DND-41 (cell line): Measurements from ENCODE around the gene GPR107.

ENCODE experiments used
- ATAC-seq: fragments of 200-7000 bp; cut with Tn5 transposase; 3 replicates; pipeline ENCODE4 v1.9.1; 2021; ENCODE audit warnings: low read depth; ENCODE audit not compliant: insufficient read depth
- DNase-seq: peaks from one replicate; pipeline ENCODE4 v3.0.0-alpha.2; 2020
- H2AFZ ChIP-seq: 2 replicates; pipeline ENCODE4 v1.6.0; 2012; ENCODE audit warnings: low read depth, low read length
- H3K27ac ChIP-seq: 2 replicates; pipeline ENCODE4 v1.5.1; 2012; ENCODE audit warnings: low read length, inconsistent platforms
- H3K27me3 ChIP-seq: fragments of 200-600 bp; sonication (generic); 2 replicates; pipeline ENCODE4 v1.6.0; 2012; ENCODE audit warnings: low read length, mild to moderate bottlenecking, inconsistent platforms; ENCODE audit not compliant: insufficient read depth, poor library complexity
- H3K36me3 ChIP-seq: 2 replicates; pipeline ENCODE4 v1.5.1; 2012; ENCODE audit warnings: low read length, inconsistent platforms; ENCODE audit not compliant: insufficient read depth
- H3K4me1 ChIP-seq: 2 replicates; pipeline ENCODE4 v1.5.1; 2012; ENCODE audit warnings: mild to moderate bottlenecking, low read length; ENCODE audit not compliant: insufficient read depth
- H3K4me2 ChIP-seq: 2 replicates; pipeline ENCODE4 v1.6.0; 2012; ENCODE audit warnings: mild to moderate bottlenecking, moderate library complexity, low read length, inconsistent platforms; ENCODE audit not compliant: insufficient read depth
- H3K4me3 ChIP-seq, 2 experiments: fragments of 200-600 bp in 1 of 2; shearing (Covaris generic) in 1 of 2; 2 replicates each; pipeline ENCODE4 v1.5.1; 2012 to 2016; ENCODE audit warnings: inconsistent platforms in 2 of 2, low read length in 2 of 2, mild to moderate bottlenecking in 2 of 2, low read depth in 1 of 2, moderate library complexity in 1 of 2
- H3K79me2 ChIP-seq: 2 replicates; pipeline ENCODE4 v1.6.0; 2012; ENCODE audit warnings: low read length, inconsistent platforms; ENCODE audit not compliant: insufficient read depth
- H3K9ac ChIP-seq: 2 replicates; pipeline ENCODE4 v1.6.0; 2012; ENCODE audit warnings: low read depth, mild to moderate bottlenecking, inconsistent platforms, low read length, moderate library complexity
- H3K9me3 ChIP-seq: 2 replicates; pipeline ENCODE4 v1.5.1; 2012; ENCODE audit warnings: low read length, moderate library complexity, mild to moderate bottlenecking, inconsistent platforms; ENCODE audit not compliant: insufficient read depth, severe bottlenecking
- H4K20me1 ChIP-seq: 2 replicates; pipeline ENCODE4 v1.6.0; 2012; ENCODE audit warnings: low read length; ENCODE audit not compliant: insufficient read depth
- EZH2 ChIP-seq: IDR thresholded peaks from 3 replicates; pipeline ENCODE4 v1.6.1; 2012; ENCODE audit warnings: borderline replicate concordance, low read depth, mild to moderate bottlenecking, moderate library complexity, low read length, inconsistent platforms; ENCODE audit not compliant: severe bottlenecking
- TF ChIP-seq, protein P1 (sequence below): IDR thresholded peaks from 2 replicates; pipeline ENCODE4 v1.5.1; 2012; ENCODE audit warnings: borderline replicate concordance, low read length, moderate library complexity, mild to moderate bottlenecking; ENCODE audit not compliant: poor library complexity, severe bottlenecking; ENCODE audit errors: extremely low read depth

Gene GPR107

DNA sequence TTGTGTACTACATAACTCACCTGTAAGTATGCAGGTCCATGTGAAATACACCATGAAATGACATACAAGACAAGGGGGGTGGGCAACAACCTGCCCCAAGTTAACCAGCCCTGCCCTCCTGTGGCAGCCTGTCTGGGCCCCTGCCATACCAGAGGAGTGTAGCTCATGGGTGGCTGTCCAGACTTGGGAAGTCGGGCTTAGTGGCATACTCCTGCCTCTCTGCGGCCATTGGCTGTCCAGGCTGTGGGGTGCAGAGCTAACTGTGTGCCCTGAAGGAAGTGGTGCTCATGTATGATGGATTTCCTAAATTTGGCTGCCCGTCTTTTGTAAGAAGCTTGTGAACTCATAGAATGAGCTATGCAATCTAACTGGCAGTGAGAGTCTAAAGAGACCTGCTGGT is 47.0 kb downstream of the GPR107 start:
- no peak overlapping the region for H3K9ac ChIP-seq
- TF ChIP-seq, protein P1, sequence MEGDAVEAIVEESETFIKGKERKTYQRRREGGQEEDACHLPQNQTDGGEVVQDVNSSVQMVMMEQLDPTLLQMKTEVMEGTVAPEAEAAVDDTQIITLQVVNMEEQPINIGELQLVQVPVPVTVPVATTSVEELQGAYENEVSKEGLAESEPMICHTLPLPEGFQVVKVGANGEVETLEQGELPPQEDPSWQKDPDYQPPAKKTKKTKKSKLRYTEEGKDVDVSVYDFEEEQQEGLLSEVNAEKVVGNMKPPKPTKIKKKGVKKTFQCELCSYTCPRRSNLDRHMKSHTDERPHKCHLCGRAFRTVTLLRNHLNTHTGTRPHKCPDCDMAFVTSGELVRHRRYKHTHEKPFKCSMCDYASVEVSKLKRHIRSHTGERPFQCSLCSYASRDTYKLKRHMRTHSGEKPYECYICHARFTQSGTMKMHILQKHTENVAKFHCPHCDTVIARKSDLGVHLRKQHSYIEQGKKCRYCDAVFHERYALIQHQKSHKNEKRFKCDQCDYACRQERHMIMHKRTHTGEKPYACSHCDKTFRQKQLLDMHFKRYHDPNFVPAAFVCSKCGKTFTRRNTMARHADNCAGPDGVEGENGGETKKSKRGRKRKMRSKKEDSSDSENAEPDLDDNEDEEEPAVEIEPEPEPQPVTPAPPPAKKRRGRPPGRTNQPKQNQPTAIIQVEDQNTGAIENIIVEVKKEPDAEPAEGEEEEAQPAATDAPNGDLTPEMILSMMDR: no peak
- no peak for TF ChIP-seq EZH2
- H3K4me3 ChIP-seq: no peak overlapping the region
- no peak overlapping the region for H3K4me2 ChIP-seq
- H4K20me1 ChIP-seq: no peaks in the 10 kb centered on the region
- ATAC-seq (no peak), DNase-seq (no peak)
- no peak overlapping the region for H2AFZ ChIP-seq
- no peaks in the 10 kb centered on the region for H3K9me3 ChIP-seq
- no peaks in the 10 kb centered on the region for H3K27me3 ChIP-seq
- no peak overlapping the region for H3K27ac ChIP-seq
- peaks cover 76% of the 10 kb centered on the region for H3K36me3 ChIP-seq
- no peaks in the 10 kb centered on the region for H3K79me2 ChIP-seq
- no peaks in the 10 kb centered on the region for H3K4me1 ChIP-seq

- no peak overlapping the region for H3K27ac ChIP-seq
- TF ChIP-seq EZH2: no peak
- TF ChIP-seq, protein P1: no peak
- H3K9ac ChIP-seq: no peak overlapping the region
- ATAC-seq (no peak), DNase-seq (no peak)
- H4K20me1 ChIP-seq: peaks cover 4% of the 10 kb centered on the region; the same call in 1 of the 2 replicates
- no peaks in the 10 kb centered on the region for H3K79me2 ChIP-seq
- peaks cover 71% of the 10 kb centered on the region for H3K36me3 ChIP-seq
- no peak overlapping the region for H3K4me3 ChIP-seq
- H3K4me2 ChIP-seq: no peak overlapping the region
- H2AFZ ChIP-seq: no peak overlapping the region
- H3K4me1 ChIP-seq: no peaks in the 10 kb centered on the region
- H3K9me3 ChIP-seq: no peaks in the 10 kb centered on the region
- no peaks in the 10 kb centered on the region for H3K27me3 ChIP-seq
Measured at GRCh38 chr9:130101915-130102314, 48.2 kb downstream of the GPR107 start.

DNA sequence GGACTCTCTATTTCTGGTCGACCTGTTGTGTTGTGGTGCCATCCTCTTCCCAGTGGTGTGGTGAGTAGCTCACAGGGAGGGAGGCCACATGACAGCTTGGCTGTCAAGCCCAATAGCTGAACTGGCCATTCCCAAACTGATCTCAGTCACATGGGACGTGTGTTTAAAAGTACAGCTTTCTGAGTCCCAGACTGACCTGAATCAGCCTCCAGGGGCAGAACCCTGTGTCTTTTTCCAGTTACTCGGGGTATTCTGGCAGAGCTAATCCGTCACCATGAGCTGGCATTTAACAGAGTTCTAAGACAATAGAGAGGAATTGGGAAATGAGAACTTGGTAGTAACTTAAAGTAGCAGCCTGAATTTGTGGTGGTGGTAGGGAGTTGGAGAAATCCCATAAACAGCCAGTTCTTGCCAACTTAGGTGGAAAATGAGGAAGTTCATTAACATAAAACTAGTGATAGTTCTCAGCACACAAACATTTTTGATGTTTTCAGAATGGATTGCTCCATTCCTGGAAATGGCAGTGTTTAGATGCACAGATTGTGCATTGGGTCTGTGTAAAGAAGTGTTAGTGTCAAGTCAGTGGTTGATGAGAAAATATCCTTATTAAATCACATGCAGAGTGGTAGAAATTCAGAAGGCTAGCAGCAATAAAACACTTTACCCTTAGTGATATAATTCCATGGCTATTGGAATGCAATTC is 50.9 kb downstream of the GPR107 start:
- H3K27ac ChIP-seq: no peak overlapping the region
- H3K9me3 ChIP-seq: no peaks in the 10 kb centered on the region
- no peak for DNase-seq
- H2AFZ ChIP-seq: no peak overlapping the region
- H3K27me3 ChIP-seq: no peaks in the 10 kb centered on the region
- no peaks in the 10 kb centered on the region for H3K4me1 ChIP-seq
- ATAC-seq: no peak
- H3K4me3 ChIP-seq: no peak overlapping the region
- peaks cover 5% of the 10 kb centered on the region; the same call in 1 of the 2 replicates for H4K20me1 ChIP-seq
- H3K4me2 ChIP-seq: no peak overlapping the region
- no peaks in the 10 kb centered on the region for H3K79me2 ChIP-seq
- TF ChIP-seq, protein P1: no peak
- TF ChIP-seq EZH2: no peak
- no peak overlapping the region for H3K9ac ChIP-seq
- peaks cover 69% of the 10 kb centered on the region for H3K36me3 ChIP-seq

DNA sequence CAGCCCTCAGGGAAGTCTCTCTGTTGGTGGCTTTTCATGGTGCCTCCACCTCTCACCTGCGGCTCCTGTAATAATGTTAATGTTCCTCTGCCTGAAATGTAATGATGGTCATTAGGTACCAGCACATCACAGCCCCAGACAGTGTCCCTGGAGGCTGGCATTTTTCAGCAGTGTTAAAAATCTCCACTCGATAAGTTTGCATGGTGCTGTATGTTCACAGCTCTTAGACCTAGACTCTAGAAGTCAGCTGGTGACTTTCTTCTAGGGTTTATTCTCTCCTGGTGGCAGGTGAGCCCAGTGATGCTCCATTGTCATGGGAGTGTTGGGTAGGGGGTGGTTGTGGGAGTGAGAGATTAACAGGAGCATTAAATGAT is 53.1 kb downstream of the GPR107 start:
- ATAC-seq (peak; percentile 44; the same call in 2 of the 3 replicates), DNase-seq (no peak)
- Histone ChIP-seq H2AFZ (no peak overlapping the region), H3K36me3 (peaks cover 67% of the 10 kb centered on the region), H3K27me3 (no peaks in the 10 kb centered on the region), H3K9me3 (no peaks in the 10 kb centered on the region), H3K79me2 (no peaks in the 10 kb centered on the region), H3K4me2 (no peak overlapping the region), H4K20me1 (peaks cover 5% of the 10 kb centered on the region; the same call in 1 of the 2 replicates), H3K4me1 (no peaks in the 10 kb centered on the region), H3K9ac (no peak overlapping the region), H3K27ac (no peak overlapping the region), H3K4me3 (no peak overlapping the region)
- TF ChIP-seq, protein P1: no peak
- TF ChIP-seq EZH2: no peak
